ENCODE measurements around the gene RELA. TPM values are rescaled to one million over a fixed set of nuclear protein-coding genes. Genes with fewer than 3 reads are reported as not detected.

The RELA gene
- total and polyA plus RNA-seq, 2 experiments from 2014 or later = 38.4 to 67.8 TPM

- in situ Hi-C loops (cut with MboI) = no loop called here
- Histone ChIP-seq H3F3A (ENCODE audit: insufficient read depth) (peaks cover 10% of the 10 kb centered on the region), H3K4me3 (peak within 1 kb of the TSS; percentile 76), H3K4me1 (ENCODE audit: insufficient read depth) (no peaks in the 10 kb centered on the region), H2AFZ (peak within 1 kb of the TSS; percentile 45), H4K20me1 (ENCODE audit: insufficient read depth) (no peaks in the 10 kb centered on the region), H3K9ac (peak within 1 kb of the TSS; percentile 66), H3K27me3 (replicated peaks; ENCODE audit: insufficient read depth) (no peaks in the 10 kb centered on the region), H3K9me2 (ENCODE audit: insufficient read depth) (no peaks in the 10 kb centered on the region), H3K4me2 (ENCODE audit: unreplicated experiment) (peak within 1 kb of the TSS; percentile 76), H3K36me3 (ENCODE audit: low read depth) (peaks cover 2% of the 10 kb centered on the region; the same call in 1 of the 2 replicates), H3K9me3 (ENCODE audit: low read depth) (no peaks in the 10 kb centered on the region), H3K79me2 (ENCODE audit: insufficient read depth) (no peaks in the 10 kb centered on the region), H3K27ac (0 out of 2 replicates have a peak within 1 kb of the TSS, but pooled peaks have one; percentile 23)
- DNase-seq = peak; percentile 88
- TF ChIP-seq EZH2 (IDR thresholded peaks at IDR 0.05; ENCODE audit: insufficient read depth, poor library complexity, severe bottlenecking) = no peak
- no peak for TF ChIP-seq EZH2phosphoT487 (IDR thresholded peaks at IDR 0.05; ENCODE audit: insufficient read depth, low read depth)
- 5 to 10% methylated on average over 20 to 45 of the region's 46 CpGs for WGBS, 2 experiments (ENCODE audit: low coverage in 1 of 2, low lambda C conversion rate in 2 of 2, missing lambda C conversion rate in 2 of 2)
Observed at GRCh38 chr11:65637794-65638419, 24.8 kb downstream of the RELA start, which contains the start of gene SIPA1. SIPA1 (plus strand) TSS chr11:65638101; CDS start chr11:65640922, 2,821 bp downstream.

GRCh38 chr11:65637032-65637557, 25.6 kb downstream of the RELA start:
- in situ Hi-C loops (cut with MboI) = no loop called here
- no peaks in the 10 kb centered on the region for H3K79me2 ChIP-seq (ENCODE audit: insufficient read depth)
- peaks cover 2% of the 10 kb centered on the region; the same call in 1 of the 2 replicates for H3K36me3 ChIP-seq (ENCODE audit: low read depth)
- H4K20me1 ChIP-seq (ENCODE audit: insufficient read depth) = no peaks in the 10 kb centered on the region
- H3K27me3 ChIP-seq (replicated peaks; ENCODE audit: insufficient read depth) = no peaks in the 10 kb centered on the region
- DNase-seq = no peak
- H3K9me3 ChIP-seq (ENCODE audit: low read depth) = no peaks in the 10 kb centered on the region
- H3K4me2 ChIP-seq (ENCODE audit: unreplicated experiment) = no peak overlapping the region
- WGBS, 2 experiments (ENCODE audit: low coverage in 1 of 2, low lambda C conversion rate in 2 of 2, missing lambda C conversion rate in 2 of 2) = 94 to 100% methylated on average over 3 of the region's 3 CpGs
- TF ChIP-seq EZH2 (IDR thresholded peaks at IDR 0.05; ENCODE audit: insufficient read depth, poor library complexity, severe bottlenecking) = no peak
- TF ChIP-seq EZH2phosphoT487 (IDR thresholded peaks at IDR 0.05; ENCODE audit: insufficient read depth, low read depth) = no peak
- H3K4me3 ChIP-seq = no peak overlapping the region
- no peaks in the 10 kb centered on the region for H3K4me1 ChIP-seq (ENCODE audit: insufficient read depth)
- no peak overlapping the region for H3K27ac ChIP-seq
- H3F3A ChIP-seq (ENCODE audit: insufficient read depth) = peaks cover 10% of the 10 kb centered on the region
- no peak overlapping the region for H3K9ac ChIP-seq
- H3K9me2 ChIP-seq (ENCODE audit: insufficient read depth) = no peaks in the 10 kb centered on the region
- no peak overlapping the region for H2AFZ ChIP-seq

GRCh38 chr11:65636108-65637031, 26.3 kb downstream of the RELA start:
- H3K9me2 ChIP-seq (ENCODE audit: insufficient read depth) = no peaks in the 10 kb centered on the region
- no peak for TF ChIP-seq EZH2 (IDR thresholded peaks at IDR 0.05; ENCODE audit: insufficient read depth, poor library complexity, severe bottlenecking)
- H3K4me3 ChIP-seq = no peak overlapping the region
- H3K27ac ChIP-seq = no peak overlapping the region
- no peak for DNase-seq
- no peaks in the 10 kb centered on the region for H3K4me1 ChIP-seq (ENCODE audit: insufficient read depth)
- no peaks in the 10 kb centered on the region for H3K27me3 ChIP-seq (replicated peaks; ENCODE audit: insufficient read depth)
- H3K9me3 ChIP-seq (ENCODE audit: low read depth) = no peaks in the 10 kb centered on the region
- WGBS, 2 experiments (ENCODE audit: low coverage in 1 of 2, low lambda C conversion rate in 2 of 2, missing lambda C conversion rate in 2 of 2) = 88 to 91% methylated on average over 25 to 28 of the region's 28 CpGs
- no peak overlapping the region for H2AFZ ChIP-seq
- H3K4me2 ChIP-seq (ENCODE audit: unreplicated experiment) = no peak overlapping the region
- peaks cover 2% of the 10 kb centered on the region; the same call in 1 of the 2 replicates for H3K36me3 ChIP-seq (ENCODE audit: low read depth)
- no peak overlapping the region for H3K9ac ChIP-seq
- in situ Hi-C loops (cut with MboI) = no loop called here
- peaks cover 10% of the 10 kb centered on the region for H3F3A ChIP-seq (ENCODE audit: insufficient read depth)
- no peaks in the 10 kb centered on the region for H3K79me2 ChIP-seq (ENCODE audit: insufficient read depth)
- H4K20me1 ChIP-seq (ENCODE audit: insufficient read depth) = no peaks in the 10 kb centered on the region

GRCh38 chr11:65634905-65635731, 27.6 kb downstream of the RELA start:
- no peak overlapping the region for H3K4me2 ChIP-seq (ENCODE audit: unreplicated experiment)
- H3K79me2 ChIP-seq (ENCODE audit: insufficient read depth) = no peaks in the 10 kb centered on the region
- no peaks in the 10 kb centered on the region for H4K20me1 ChIP-seq (ENCODE audit: insufficient read depth)
- no peaks in the 10 kb centered on the region for H3K9me2 ChIP-seq (ENCODE audit: insufficient read depth)
- in situ Hi-C loops (cut with MboI) = no loop called here
- peaks cover 2% of the 10 kb centered on the region; the same call in 1 of the 2 replicates for H3K36me3 ChIP-seq (ENCODE audit: low read depth)
- TF ChIP-seq EZH2 (IDR thresholded peaks at IDR 0.05; ENCODE audit: insufficient read depth, poor library complexity, severe bottlenecking) (no peak), EZH2phosphoT487 (IDR thresholded peaks at IDR 0.05; ENCODE audit: insufficient read depth, low read depth) (no peak)
- 93 to 95% methylated on average over 39 to 46 of the region's 46 CpGs for WGBS, 2 experiments (ENCODE audit: low coverage in 1 of 2, low lambda C conversion rate in 2 of 2, missing lambda C conversion rate in 2 of 2)
- H3K27ac ChIP-seq = no peak overlapping the region
- no peak for DNase-seq
- H2AFZ ChIP-seq = no peak overlapping the region
- peaks cover 10% of the 10 kb centered on the region for H3F3A ChIP-seq (ENCODE audit: insufficient read depth)
- no peaks in the 10 kb centered on the region for H3K9me3 ChIP-seq (ENCODE audit: low read depth)
- H3K9ac ChIP-seq = no peak overlapping the region
- no peaks in the 10 kb centered on the region for H3K27me3 ChIP-seq (replicated peaks; ENCODE audit: insufficient read depth)
- no peak overlapping the region for H3K4me3 ChIP-seq
- H3K4me1 ChIP-seq (ENCODE audit: insufficient read depth) = no peaks in the 10 kb centered on the region

Data from GM23248 (cell line).